ENCODE data around the gene TTC4. TPM values are rescaled to one million over a fixed set of nuclear protein-coding genes. Genes with fewer than 3 reads are reported as not detected.
"Not testable (repeated sequence)": the region's sequence is repeated elsewhere in the genome, so short reads cannot be mapped to it uniquely, and the experiment has no call there.

TTC4 gene
- polyA plus RNA-seq, 1 of the 3 experiments (the other 2 are of a cell fraction), result 17.9 TPM

DNA sequence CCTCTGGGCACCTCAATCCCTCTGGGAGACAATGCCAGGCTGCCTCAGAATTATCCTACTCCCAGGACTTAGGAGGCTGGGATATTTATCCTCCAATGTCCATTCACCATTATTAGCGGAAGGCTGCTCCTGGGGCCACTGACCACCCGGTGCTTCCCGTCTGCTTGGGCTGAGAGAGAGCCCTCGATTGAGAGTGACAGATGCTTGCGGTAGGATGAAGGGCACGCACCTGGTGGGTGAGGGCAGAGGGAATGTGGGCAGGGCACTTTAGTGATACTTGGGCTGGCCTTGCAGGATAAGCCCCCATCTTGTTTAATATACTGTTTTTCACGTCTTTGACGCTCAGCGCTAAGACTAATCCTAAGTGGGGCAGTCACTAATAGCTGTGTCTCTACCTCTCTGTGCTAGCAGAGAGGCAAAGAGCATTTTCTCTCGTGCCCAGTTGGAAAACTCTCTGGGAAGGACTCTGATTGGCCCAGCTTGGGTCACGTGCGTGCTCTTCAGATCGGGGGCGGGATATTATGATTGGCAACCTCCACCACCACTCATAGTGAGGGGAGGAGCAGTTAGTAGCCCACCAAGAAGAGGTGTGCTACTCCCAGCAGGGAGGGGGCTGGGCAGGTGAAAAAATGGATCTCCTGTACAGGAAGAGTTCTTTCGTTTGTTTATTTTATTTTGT, 59.3 kb downstream of the TTC4 start:
- H3F3A ChIP-seq (replicated peaks; ENCODE audit: insufficient read depth), result no peaks in the 10 kb centered on the region
- no peaks in the 10 kb centered on the region for H3K79me2 ChIP-seq (ENCODE audit: insufficient read depth)
- H3K4me3 ChIP-seq (ENCODE audit: low read depth in 2 of 2, low read length in 1 of 2), result no peak overlapping the region
- H2AFZ ChIP-seq (ENCODE audit: low read depth), result no peak overlapping the region
- no peaks in the 10 kb centered on the region for H4K20me1 ChIP-seq (ENCODE audit: insufficient read depth)
- no peaks in the 10 kb centered on the region for H3K9me3 ChIP-seq
- ChIA-PET CTCF (interaction anchor here (0.6 to 2.1 kb wide), 4 partner anchors 17 to 287 kb away, joined by 3 to 8 read pairs (median 3); no protein-coding TSS in a partner anchor), POLR2A (no interaction called here)
- no peak overlapping the region for H3K4me2 ChIP-seq
- TF ChIP-seq SIN3A (IDR thresholded peaks at IDR 0.05; ENCODE audit: borderline replicate concordance, low read depth, low read length), result no peak
- TF ChIP-seq MXI1 (IDR thresholded peaks at IDR 0.05; ENCODE audit: low read depth, low read length), result no peak
- no peak for TF ChIP-seq FOSL2 (IDR thresholded peaks at IDR 0.05; ENCODE audit: borderline replicate concordance, low read depth)
- no peak for TF ChIP-seq ELF1 (IDR thresholded peaks at IDR 0.05)
- peak; percentile 51; the same call in 1 of the 2 replicates for TF ChIP-seq PBX3 (IDR thresholded peaks at IDR 0.05)
- peak; percentile 61; the same call in 1 of the 2 replicates for TF ChIP-seq USF1 (IDR thresholded peaks at IDR 0.05; ENCODE audit: borderline replicate concordance, low read depth)
- TF ChIP-seq IRF3 (IDR thresholded peaks at IDR 0.05; ENCODE audit: low read depth, low read length), result no peak
- H3K27me3 ChIP-seq (ENCODE audit: insufficient read depth), result no peaks in the 10 kb centered on the region; the same call in 1 of the 2 replicates
- H3K27ac ChIP-seq (ENCODE audit: low read depth in 2 of 2, low read length in 1 of 2), result no peak overlapping the region
- H3K4me1 ChIP-seq (ENCODE audit: control insufficient read depth in 1 of 2, insufficient read depth in 2 of 2, low read depth in 1 of 2, low read length in 1 of 2), result peaks cover 0 to 5% of the 10 kb centered on the region in 2 experiments; a peak in 1 of 4 replicates
- WGBS (ENCODE audit: low lambda C conversion rate), result 67% methylated on average over 12 of the region's 15 CpGs
- no peaks in the 10 kb centered on the region for H3K9me2 ChIP-seq
- H3K9ac ChIP-seq, result no peak overlapping the region
- peak; percentile 80 for DNase-seq
- H3K36me3 ChIP-seq (replicated peaks in 1 of 2; ENCODE audit: control insufficient read depth in 1 of 2, insufficient read depth in 2 of 2, low read length in 1 of 2), result no peaks in the 10 kb centered on the region

- H3K4me1 ChIP-seq (ENCODE audit: control insufficient read depth in 1 of 2, insufficient read depth in 2 of 2, low read depth in 1 of 2, low read length in 1 of 2); H3K4me3 ChIP-seq (ENCODE audit: low read depth in 2 of 2, low read length in 1 of 2); H3K9ac ChIP-seq; H3F3A ChIP-seq (replicated peaks; ENCODE audit: insufficient read depth); H3K79me2 ChIP-seq (ENCODE audit: insufficient read depth); H3K9me2 ChIP-seq; H2AFZ ChIP-seq (ENCODE audit: low read depth); DNase-seq; H4K20me1 ChIP-seq (ENCODE audit: insufficient read depth); H3K27ac ChIP-seq (ENCODE audit: low read depth in 2 of 2, low read length in 1 of 2); H3K27me3 ChIP-seq (ENCODE audit: insufficient read depth); H3K4me2 ChIP-seq; H3K9me3 ChIP-seq; H3K36me3 ChIP-seq (replicated peaks in 1 of 2; ENCODE audit: control insufficient read depth in 1 of 2, insufficient read depth in 2 of 2, low read length in 1 of 2): not testable (repeated sequence)
- 76% methylated on average over 16 of the region's 16 CpGs for WGBS (ENCODE audit: low lambda C conversion rate)
- ChIA-PET CTCF (interaction anchor here (0.9 to 3.8 kb wide), 4 partner anchors 16 to 288 kb away, joined by 3 to 19 read pairs (median 3); no protein-coding TSS in a partner anchor), POLR2A (interaction anchor here (0.9 to 1.2 kb wide), 2 partner anchors 21 to 31 kb away, joined by 3 read pairs; no protein-coding TSS in a partner anchor)
Measured at GRCh38 chr1:54775828-54776721, 60.4 kb downstream of the TTC4 start.
